ENCODE data around the gene INS. TPM values are rescaled to one million over a fixed set of nuclear protein-coding genes. Genes with fewer than 3 reads are reported as not detected.

INS gene
- polyA plus RNA-seq, 4 donors, result not detected

DNA sequence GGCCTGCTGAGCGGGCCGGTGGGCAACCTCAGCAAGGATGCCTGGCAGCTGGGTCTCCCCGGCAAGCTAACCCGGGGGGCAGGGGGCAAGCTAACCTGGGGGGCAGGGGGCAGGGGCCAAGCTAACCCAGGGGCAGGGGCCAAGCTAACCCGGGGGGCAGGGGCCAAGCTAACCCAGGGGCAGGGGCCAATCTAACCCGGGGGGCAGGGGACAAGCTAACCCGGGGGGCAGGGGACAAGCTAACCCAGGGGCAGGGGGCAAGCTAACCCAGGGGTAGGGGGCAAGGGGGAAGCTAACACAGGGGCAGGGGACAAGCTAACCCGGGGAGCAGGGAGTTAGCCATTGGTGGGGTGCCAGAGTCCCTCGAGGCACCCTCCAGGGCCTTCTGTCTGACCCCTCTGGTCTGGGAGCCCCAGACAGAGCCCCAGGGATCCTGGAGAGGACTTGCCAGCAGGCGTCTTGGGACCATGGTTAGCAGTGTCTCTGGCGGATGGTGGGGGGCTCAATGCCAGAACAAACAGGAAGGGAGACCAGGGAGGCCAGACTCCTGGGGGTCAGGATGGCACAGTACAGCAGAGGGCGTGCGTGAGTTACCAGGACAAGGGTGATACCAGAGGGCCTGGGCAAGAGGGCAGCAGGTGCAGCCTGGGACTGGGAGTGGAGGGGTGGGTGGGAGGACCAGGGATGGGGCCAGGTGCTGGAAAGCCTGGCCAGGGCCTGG lies 37.9 kb downstream of the INS start:
- DNase-seq (ENCODE audit: low read depth in 4 of 4, low spot score in 2 of 4), result no peak

DNA sequence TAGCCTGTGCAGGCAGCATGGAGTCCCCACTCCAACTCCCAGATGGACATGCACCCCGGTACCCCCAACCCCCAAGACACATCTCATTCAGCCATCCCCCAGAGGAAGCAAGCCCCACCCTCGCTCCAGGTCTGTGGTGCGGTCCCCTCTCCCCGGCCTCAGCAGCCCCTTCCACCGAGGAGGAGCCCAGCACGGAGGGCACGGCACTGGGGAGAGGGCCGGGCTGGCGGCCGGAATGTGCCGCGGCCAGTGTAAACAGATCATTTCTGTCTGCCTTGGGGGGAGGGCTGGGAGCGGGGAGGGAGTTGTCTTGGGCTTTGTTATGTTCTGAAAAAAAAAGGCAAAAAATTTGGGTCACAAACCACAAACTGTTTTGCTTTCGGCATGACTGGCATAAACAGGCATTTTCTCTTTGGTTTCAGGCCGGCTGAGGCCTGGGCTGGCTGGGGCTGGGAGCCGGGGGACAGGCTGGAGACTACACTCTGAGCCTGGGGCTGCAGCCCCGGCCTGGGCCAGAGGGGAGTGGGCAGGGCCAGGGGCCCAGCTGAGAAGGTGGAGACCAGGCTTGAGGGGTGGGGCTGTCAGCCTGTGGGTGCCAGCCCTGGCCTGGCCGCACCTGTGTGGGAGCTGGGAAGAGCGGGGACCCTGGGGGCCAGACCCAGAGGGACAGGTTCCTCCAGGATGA lies 38.6 kb downstream of the INS start:
- no peak for DNase-seq (ENCODE audit: low read depth in 4 of 4, low spot score in 2 of 4)

GRCh38 chr11:2121227-2122130 lies 39.5 kb downstream of the INS start:
- DNase-seq (ENCODE audit: low read depth in 4 of 4, low spot score in 2 of 4), result no peak

DNA sequence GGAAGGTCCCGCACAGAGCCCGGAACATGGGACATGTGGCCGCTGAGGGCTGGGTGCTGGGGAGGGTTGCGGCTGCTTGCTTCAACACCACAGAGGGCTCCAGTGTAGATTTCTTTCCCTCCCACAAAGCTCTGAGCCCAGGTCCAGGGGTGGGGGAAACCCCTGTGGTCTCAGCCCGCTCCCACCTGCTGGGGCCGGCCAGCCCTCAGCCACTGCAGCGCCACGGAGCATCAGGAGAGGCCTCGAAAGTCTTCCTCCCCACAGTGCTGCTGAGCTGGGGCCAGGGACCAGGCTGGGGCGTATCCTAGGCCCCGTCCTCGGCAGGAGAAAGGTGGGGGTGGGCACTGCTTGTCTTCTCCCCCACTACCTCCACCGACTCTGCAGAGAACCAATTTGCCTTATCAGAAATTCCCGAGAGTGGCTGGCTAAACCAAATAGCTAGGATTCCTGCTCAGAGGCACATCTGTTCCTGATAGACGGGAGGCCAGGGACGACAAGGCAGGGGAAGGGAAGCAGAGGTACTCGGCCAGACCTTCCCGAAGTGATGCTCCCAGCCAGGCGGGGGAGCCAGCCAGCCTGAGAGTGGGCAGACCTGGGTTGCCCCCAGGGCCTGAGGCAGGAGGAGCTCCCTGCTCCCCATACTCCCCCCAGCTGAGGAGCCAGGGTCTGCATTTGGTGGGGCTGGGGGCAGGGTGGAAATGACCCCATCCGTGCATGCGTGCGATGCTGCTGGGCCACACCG lies 40.5 kb downstream of the INS start:
- DNase-seq (ENCODE audit: low read depth in 4 of 4, low spot score in 2 of 4), result no peak

DNA sequence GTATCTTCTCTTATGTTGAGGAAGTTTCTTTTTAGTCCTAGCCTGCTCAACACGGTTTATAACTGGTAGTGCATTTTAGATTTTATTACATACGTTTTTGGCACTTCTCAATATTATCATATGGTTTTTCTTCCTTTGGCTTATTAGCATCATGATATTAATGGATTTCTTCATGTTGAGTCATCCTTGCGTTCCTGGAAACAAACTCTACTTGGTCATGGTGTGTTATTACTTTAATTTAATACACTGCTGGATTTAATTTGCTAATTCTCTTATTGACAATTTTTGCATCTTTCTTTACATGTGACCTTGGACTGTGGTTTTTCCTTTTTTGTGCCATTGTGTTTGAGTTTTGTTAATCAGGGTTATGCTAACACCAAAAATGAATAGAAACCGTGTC lies 42.3 kb downstream of the INS start:
- no peak for DNase-seq (ENCODE audit: low read depth in 4 of 4, low spot score in 2 of 4)

GRCh38 chr11:2116680-2117079 lies 44.3 kb downstream of the INS start:
- no peak for DNase-seq (ENCODE audit: low read depth in 4 of 4, low spot score in 2 of 4)

- no peak for DNase-seq (ENCODE audit: low read depth in 4 of 4, low spot score in 2 of 4)
Measured at GRCh38 chr11:2115308-2115707, 45.7 kb downstream of the INS start.

DNA sequence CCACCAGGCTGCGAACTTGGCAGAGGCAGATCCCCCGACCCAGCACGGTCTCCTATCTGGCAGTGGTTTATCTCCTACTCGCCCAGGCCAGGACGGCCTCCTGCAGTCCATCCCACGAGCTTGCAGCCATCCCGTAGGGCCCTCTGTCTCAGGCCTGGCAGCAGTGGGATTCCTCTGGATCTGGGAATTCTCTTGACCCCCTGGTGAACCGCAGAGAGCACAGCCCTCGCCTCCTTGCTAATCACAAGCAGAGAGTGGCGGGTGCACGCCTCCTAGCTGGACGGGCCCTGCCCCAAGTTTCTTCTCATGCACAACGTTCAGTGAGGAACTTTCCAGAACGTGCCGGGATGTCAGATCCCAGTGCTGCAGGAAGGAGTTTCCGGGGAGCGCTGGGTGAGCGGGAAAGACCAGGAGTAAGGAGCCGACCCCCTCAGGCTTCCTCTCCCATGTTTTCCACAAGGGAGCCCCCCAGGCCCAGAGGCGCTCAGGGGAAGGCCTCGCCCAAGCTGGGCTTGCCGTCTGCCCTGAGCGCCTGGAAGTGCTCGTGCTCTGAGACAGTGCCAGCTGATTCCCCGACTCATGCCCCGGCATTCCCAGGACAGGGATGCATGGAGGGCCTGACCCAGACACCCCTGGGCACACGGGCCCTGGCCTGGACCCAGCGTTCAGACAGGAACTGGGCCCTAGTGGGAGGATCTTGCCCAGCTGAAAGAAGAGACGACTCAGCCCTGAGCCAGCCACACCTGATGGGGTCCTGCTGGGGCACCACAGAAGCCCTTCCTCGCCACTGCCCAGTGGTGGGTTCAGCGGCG lies 46.4 kb downstream of the INS start:
- DNase-seq (ENCODE audit: low read depth in 4 of 4, low spot score in 2 of 4), result no peak

DNA sequence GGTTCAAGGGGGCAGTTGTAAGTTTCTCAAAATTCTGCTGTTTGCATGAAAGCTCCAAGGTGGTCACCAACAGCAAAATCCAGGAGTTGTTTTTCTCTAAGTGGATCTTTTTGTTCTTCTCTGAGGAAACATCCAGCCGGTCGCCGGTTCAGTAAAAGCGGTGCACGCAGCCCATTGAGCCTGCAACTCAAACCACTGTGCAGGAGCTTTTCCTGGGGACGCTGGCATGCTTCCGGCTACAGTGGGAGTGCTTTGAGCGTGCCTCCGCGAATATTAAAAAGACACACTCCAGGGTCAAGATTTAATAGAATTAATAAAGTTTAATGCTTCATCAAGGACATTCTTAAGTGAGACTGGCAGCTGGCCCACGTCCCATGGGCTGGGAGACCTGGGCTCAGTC lies 47.2 kb downstream of the INS start:
- DNase-seq (ENCODE audit: low read depth in 4 of 4, low spot score in 2 of 4), result no peak

GRCh38 chr11:2110521-2110920 lies 50.5 kb downstream of the INS start:
- DNase-seq (ENCODE audit: low read depth in 4 of 4, low spot score in 2 of 4), result no peak

Other genes with a start within 250 kb of the INS start
- gene TNNT3, start 241.5 kb downstream of the INS start, polyA plus RNA-seq (ENCODE audit: insufficient read length in 4 of 4), result 10 to 100 TPM in 2 of 4 donors, 1 to 10 TPM in 2; 5.0 to 10.8 (median 9.4) TPM
- 10 to 100 TPM; 50.7 to 78.2 (median 66.8) TPM for gene MRPL23, start 213.9 kb downstream of the INS start, polyA plus RNA-seq (ENCODE audit: insufficient read length in 4 of 4)
- 1,000 to 10,000 TPM; 2,687 to 4,606 (median 3,329) TPM for gene H19, start 163.4 kb downstream of the INS start, polyA plus RNA-seq (ENCODE audit: insufficient read length in 4 of 4)
- 1,000 to 10,000 TPM in 1 of 4 donors, 100 to 1,000 TPM in 3; 731 to 1,117 (median 878) TPM for gene IGF2, start 21.8 kb downstream of the INS start, polyA plus RNA-seq (ENCODE audit: insufficient read length in 4 of 4)
- gene TH, start 10.6 kb upstream of the INS start, polyA plus RNA-seq (ENCODE audit: insufficient read length in 4 of 4), result 1 to 10 TPM in 2 of 4 donors, under 1 TPM in 2; 0.66 to 2.4 (median 1.0) TPM
- gene ASCL2, start 109.4 kb upstream of the INS start, polyA plus RNA-seq (ENCODE audit: insufficient read length in 4 of 4), result 1 to 10 TPM; 2.1 to 4.5 (median 3.6) TPM
- under 1 TPM; 0.52 to 0.96 (median 0.70) TPM for gene C11orf21, start 140.7 kb upstream of the INS start, polyA plus RNA-seq (ENCODE audit: insufficient read length in 4 of 4)
- 1 to 10 TPM; 1.9 to 3.4 (median 2.1) TPM for gene TSPAN32, start 140.8 kb upstream of the INS start, polyA plus RNA-seq (ENCODE audit: insufficient read length in 4 of 4)
- gene CD81, start 216.1 kb upstream of the INS start, polyA plus RNA-seq (ENCODE audit: insufficient read length in 4 of 4), result 100 to 1,000 TPM; 503 to 712 (median 602) TPM
- gene TSSC4, start 239.5 kb upstream of the INS start, polyA plus RNA-seq (ENCODE audit: insufficient read length in 4 of 4), result 10 to 100 TPM; 33.2 to 56.3 (median 43.8) TPM

Measured in left renal cortex interstitium (tissue), 4 donors.